HAP-1 (cell line): Measurements from ENCODE around the gene FLOT1.

ENCODE experiments used
- DNase-seq, 2 experiments: peaks; one replicate each; pipeline ENCODE4 v3.0.0-alpha.2; 2016 to 2020; ENCODE audit warnings: low spot score in 2 of 2
- H3K27me3 ChIP-seq: fragments of 250-450 bp; sonication (Bioruptor Pico); 2 replicates; pipeline ENCODE4 v1.5.1; 2020; ENCODE audit warnings: low read depth, mild to moderate bottlenecking, moderate library complexity
- H3K36me3 ChIP-seq: fragments of 250-450 bp; sonication (Bioruptor Pico); replicated peaks from 2 replicates; pipeline ENCODE4 v1.5.1; 2020; ENCODE audit warnings: mild to moderate bottlenecking
- H3K4me1 ChIP-seq: fragments of 250-450 bp; sonication (Bioruptor Pico); 2 replicates; pipeline ENCODE4 v1.5.1; 2020; ENCODE audit warnings: mild to moderate bottlenecking
- H3K4me3 ChIP-seq: fragments of 250-450 bp; sonication (Bioruptor Pico); 2 replicates; pipeline ENCODE4 v1.5.1; 2020; ENCODE audit warnings: mild to moderate bottlenecking, moderate library complexity
- H3K9me3 ChIP-seq: fragments of 250-450 bp; sonication (Bioruptor Pico); 2 replicates; pipeline ENCODE4 v1.5.1; 2020; ENCODE audit warnings: mild to moderate bottlenecking, moderate library complexity
- in situ Hi-C: fragments of 300-500 bp; cut with MboI; formaldehyde crosslinking; loops from 3 replicates; pipeline ENCODE4 v1.14.3; 2020; ENCODE audit warnings: low sequenced_read_pairs, inconsistent platforms, mixed read lengths

FLOT1 gene

DNA sequence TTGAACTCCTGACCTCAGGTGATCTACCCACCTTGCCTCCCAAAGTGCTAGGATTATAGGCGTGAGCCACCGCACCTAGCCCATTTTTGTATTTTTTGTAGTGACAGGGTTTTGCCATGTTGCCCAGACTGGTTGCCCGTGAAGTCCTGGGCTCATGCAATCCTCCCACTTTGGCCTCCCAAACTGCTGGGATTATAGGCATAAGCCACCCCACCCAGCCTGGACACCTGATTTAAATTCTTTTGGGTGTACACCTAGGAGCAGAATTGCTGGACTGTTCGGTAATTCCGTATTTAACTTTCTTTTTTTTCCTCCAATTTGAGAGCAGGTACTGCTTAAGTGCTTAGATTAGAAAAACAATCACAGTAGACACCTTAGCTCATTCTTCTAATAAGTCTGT is 46.1 kb downstream of the FLOT1 start:
- H3K36me3 ChIP-seq = peaks cover 21% of the 10 kb centered on the region
- in situ Hi-C loops = no loop called here
- peaks cover 3% of the 10 kb centered on the region for H3K4me1 ChIP-seq
- H3K9me3 ChIP-seq = no peaks in the 10 kb centered on the region
- H3K4me3 ChIP-seq = no peak overlapping the region
- no peak for DNase-seq
- no peaks in the 10 kb centered on the region for H3K27me3 ChIP-seq

DNA sequence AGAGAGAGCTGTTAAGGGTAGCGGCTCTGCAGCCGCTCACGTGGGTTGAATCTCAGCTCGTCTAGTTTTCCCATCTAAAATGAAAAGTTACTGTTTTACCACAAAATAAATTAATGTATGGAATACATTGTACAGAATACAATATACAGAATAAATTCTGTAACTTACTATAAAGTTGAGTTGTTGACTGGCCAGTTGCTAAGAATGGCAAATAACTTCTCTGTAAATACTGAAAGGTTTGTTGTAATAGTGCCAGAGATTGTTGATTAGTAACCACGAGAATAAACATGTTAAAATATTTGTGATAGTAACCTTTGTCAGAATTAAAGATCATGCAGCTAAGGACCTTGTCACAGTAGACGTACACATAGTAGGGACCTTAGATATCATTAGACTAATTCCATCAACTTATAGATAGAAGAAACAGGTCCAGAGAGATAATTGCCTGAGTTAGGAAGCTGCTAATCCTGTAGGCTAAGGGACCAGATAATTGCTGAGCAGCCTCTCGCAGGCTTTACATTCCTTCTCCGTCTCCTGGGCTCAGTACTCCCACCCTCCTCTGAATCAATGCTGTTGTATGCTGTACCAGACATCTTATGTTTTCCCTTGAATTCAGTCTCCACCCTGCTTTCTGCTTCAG is 51.2 kb downstream of the FLOT1 start:
- Histone ChIP-seq H3K27me3 (no peaks in the 10 kb centered on the region), H3K4me3 (peak overlapping the region; percentile 52), H3K4me1 (peaks cover 24% of the 10 kb centered on the region), H3K36me3 (no peaks in the 10 kb centered on the region; the same call in 1 of the 2 replicates), H3K9me3 (no peaks in the 10 kb centered on the region)
- DNase-seq = no peak
- in situ Hi-C loops = no loop called here

DNA sequence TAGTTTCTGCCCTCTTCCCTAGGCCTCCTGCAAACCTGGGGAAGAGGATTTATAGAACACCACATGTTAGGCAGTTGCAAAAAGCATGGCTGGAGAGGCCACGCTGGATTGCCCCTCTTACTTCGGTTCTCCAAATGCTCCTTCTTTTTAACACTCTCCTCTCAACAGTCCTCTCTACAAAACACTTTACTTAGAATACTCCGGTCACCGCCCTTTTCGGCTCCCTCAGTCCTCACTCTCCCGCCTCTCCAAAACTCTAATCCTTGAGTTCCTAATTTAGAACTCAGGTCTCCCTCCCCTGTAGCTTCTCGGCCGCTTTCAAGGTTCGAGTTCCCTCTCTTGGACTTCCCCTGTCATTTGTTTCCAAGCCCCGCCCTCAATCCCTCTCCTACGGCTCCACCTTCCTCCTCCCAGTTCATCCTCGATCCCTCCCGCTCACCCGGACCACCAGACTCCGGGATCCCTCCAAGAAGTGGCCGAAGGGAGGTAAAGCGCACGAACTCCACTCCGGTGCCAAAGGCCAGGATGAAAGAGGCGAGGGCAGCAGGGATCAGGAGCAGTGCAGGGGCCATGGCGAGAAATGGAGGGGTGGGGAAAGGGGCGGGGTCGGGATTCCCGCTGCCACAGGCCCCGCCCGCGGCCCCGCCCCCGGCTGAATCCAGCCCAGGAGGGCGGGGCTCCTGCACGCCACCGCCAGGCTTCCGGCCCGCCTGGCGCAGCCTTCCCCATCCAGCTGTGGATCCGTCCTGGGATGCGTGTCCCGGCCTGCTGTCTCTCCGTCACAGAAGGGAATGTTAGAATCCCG is 51.9 kb downstream of the FLOT1 start, which contains the start of gene NRM:
TSS of gene NRM (minus strand) at position 582 of the 805 bp plus-strand sequence. CDS start at position 572, 10 bp downstream.
- in situ Hi-C loops = no loop called here
- Histone ChIP-seq H3K4me1 (peaks cover 24% of the 10 kb centered on the region), H3K4me3 (peak within 1 kb of the TSS; percentile 52), H3K27me3 (no peaks in the 10 kb centered on the region), H3K9me3 (no peaks in the 10 kb centered on the region), H3K36me3 (no peaks in the 10 kb centered on the region; the same call in 1 of the 2 replicates)
- DNase-seq = peak; percentile 95 to 96

DNA sequence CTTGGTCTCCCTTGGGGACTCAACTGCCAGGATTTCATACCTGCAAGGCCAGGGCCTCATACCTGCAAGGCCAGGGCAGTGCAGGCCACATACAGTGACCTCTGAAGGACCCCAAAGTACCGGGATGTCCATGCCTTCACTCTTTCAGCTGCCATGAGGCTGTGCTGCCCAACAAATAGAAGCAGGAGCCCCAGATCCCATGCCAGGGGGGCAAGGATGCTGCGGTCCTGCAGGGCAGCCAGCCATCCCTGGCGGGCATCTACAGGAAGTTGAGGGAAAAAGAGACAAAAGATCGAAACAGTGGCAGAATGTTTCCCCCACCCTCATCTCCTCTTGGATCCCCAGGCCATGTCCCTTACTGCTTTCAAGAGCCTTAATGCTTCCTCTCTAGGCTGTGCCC is 52.5 kb downstream of the FLOT1 start:
- H3K4me1 ChIP-seq = peaks cover 30% of the 10 kb centered on the region
- no peaks in the 10 kb centered on the region; the same call in 1 of the 2 replicates for H3K36me3 ChIP-seq
- DNase-seq = no peak
- in situ Hi-C loops = no loop called here
- H3K9me3 ChIP-seq = no peaks in the 10 kb centered on the region
- H3K4me3 ChIP-seq = peak overlapping the region; percentile 52
- no peaks in the 10 kb centered on the region for H3K27me3 ChIP-seq

DNA sequence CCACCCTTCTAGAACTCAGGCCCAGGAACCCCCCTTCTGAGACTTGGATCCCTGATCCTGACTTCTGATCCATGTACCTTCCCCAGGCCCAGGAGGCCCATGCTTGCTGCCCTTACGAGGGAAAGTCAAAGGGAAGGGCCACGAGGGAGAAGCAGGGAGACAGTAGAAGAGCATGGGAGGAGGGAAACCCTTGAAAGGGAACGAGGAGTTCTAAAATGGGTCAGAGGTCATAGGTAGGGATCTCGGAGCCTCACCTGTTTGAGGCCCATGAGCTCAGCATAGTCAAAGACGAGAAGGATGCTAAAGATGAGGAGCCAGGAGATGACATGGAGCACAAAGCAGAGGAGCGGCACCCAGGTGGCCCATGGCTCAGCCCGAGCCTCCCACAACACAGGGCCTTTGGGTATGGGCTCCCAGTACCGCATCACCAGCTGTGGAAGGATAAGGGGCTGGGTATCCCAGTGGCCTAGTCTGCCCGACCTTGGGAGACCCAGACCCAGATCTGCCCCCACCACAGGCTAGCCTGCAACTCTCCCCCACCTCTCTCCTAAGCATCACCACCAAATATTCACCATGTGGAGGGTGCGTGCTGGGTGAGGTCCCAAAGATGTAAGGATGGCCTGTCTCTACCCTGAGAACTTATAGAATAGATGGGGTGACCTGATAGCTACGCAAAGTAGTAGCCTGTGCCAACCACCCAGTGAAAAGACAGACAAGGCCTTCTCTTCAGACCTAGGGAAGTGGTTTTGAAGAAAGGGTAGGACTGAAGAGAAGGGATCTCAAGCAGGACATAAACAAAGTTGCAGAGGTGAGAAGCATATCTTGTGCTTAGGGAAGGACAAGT is 53.2 kb downstream of the FLOT1 start:
- in situ Hi-C loops = no loop called here
- no peaks in the 10 kb centered on the region; the same call in 1 of the 2 replicates for H3K36me3 ChIP-seq
- H3K4me3 ChIP-seq = peak overlapping the region; percentile 52; the same call in 1 of the 2 replicates
- no peak for DNase-seq
- peaks cover 32% of the 10 kb centered on the region for H3K4me1 ChIP-seq
- H3K27me3 ChIP-seq = no peaks in the 10 kb centered on the region
- no peaks in the 10 kb centered on the region for H3K9me3 ChIP-seq

DNA sequence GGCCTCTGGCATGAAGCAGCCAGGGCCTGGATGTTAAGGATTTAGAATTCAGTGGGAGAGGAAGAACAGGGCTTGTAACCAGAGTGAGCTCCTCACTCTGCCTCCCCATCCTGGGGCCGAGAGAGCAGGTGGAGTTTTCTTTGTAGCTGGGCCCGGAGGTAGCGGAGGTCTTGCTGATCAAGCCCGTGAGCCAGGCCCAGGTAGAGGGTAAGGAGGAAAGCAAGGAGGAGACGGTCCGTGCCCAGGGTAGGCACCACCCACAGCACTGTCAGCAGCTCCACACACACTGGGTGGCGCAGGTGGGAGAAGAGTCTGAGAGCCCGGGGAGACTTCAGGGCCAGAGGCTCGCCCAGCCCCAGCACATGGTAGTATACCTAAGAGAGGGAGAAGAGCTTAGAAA is 53.9 kb downstream of the FLOT1 start:
- Histone ChIP-seq H3K4me3 (no peak overlapping the region), H3K27me3 (no peaks in the 10 kb centered on the region), H3K9me3 (no peaks in the 10 kb centered on the region), H3K4me1 (peaks cover 33% of the 10 kb centered on the region), H3K36me3 (no peaks in the 10 kb centered on the region; the same call in 1 of the 2 replicates)
- in situ Hi-C loops = no loop called here
- DNase-seq = no peak

DNA sequence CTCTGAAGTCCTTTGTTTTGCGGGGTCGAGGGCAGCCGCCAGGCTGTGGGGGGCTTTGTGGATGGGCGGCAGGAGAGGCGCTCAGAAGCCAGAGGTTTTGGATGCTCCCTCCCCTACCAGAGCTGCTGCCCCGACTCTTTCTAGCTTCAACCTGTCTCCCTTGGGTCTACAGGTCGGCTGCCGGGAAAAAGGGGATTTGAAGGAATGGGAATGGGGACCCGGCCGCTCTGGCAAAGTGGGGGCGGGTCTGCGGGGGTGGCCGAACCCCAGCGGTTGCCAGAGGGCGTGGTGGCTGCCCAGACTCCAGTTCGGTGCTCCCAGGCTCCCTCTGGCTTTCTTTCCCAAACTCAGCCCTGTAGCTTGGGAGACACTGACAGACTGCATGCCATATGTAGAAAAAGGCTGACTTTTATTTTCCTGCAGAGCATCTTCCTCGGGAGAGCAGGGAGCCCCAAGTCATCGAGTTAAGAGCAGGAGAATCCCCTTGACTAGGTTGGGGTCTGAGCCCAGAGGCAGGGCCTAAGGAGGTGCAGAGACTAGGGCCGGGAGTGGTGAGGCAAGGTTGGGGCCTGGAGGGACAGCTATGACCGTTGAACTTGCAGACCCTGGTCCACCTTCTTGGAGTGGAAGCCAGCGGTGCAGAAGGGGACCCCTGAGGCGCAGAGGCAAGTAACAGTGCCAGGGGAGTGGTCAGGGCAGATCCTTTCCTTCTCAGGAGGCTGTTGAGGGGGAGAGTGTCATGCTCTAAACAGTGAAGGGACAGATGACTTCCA is 54.6 kb downstream of the FLOT1 start:
- DNase-seq = no peak
- Histone ChIP-seq H3K4me1 (peaks cover 40% of the 10 kb centered on the region), H3K36me3 (no peaks in the 10 kb centered on the region; the same call in 1 of the 2 replicates), H3K9me3 (no peaks in the 10 kb centered on the region), H3K27me3 (no peaks in the 10 kb centered on the region), H3K4me3 (peak overlapping the region; percentile 67)
- in situ Hi-C loops = no loop called here

DNA sequence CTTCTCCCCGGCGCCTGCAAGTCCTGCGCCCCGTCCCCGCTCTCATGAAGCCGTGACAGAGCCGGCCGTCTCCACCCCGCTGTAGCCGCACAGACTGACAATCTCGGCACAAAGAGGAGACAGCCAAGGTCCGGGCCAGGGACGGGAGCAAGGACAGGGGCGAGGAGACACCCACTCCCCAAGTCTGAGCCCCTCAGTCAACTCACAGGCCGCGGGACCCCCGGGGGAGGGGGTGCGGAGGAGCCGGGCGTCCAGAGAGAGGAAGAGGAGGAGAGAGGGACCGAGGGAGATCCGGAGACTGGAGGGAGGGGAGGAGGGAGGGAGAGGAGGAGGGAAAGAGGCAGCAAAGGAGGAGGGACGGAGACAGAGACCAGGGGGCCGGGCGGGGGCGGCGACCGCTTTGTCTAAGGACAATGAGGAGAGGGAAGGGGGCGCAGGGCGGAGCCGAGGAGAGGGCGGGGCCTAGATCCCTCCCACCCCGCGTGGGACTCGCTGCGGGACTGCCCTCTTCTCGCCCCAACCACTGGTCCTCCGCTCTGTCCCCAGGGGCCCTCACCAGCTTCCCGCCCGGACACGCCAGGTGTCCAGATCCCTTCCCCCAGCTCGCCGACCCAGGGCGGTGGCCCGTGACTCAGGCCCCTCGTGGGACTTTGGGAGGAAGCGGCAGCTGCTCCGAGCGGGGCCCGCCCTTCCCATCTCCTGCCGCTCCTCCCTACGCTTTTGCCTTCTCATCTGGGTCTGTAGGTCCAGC is 55.4 kb downstream of the FLOT1 start:
- Histone ChIP-seq H3K36me3 (no peaks in the 10 kb centered on the region; the same call in 1 of the 2 replicates), H3K27me3 (no peaks in the 10 kb centered on the region), H3K9me3 (no peaks in the 10 kb centered on the region), H3K4me3 (peak overlapping the region; percentile 67), H3K4me1 (peaks cover 46% of the 10 kb centered on the region)
- in situ Hi-C loops = no loop called here
- DNase-seq = peak; percentile 89 to 97

DNA sequence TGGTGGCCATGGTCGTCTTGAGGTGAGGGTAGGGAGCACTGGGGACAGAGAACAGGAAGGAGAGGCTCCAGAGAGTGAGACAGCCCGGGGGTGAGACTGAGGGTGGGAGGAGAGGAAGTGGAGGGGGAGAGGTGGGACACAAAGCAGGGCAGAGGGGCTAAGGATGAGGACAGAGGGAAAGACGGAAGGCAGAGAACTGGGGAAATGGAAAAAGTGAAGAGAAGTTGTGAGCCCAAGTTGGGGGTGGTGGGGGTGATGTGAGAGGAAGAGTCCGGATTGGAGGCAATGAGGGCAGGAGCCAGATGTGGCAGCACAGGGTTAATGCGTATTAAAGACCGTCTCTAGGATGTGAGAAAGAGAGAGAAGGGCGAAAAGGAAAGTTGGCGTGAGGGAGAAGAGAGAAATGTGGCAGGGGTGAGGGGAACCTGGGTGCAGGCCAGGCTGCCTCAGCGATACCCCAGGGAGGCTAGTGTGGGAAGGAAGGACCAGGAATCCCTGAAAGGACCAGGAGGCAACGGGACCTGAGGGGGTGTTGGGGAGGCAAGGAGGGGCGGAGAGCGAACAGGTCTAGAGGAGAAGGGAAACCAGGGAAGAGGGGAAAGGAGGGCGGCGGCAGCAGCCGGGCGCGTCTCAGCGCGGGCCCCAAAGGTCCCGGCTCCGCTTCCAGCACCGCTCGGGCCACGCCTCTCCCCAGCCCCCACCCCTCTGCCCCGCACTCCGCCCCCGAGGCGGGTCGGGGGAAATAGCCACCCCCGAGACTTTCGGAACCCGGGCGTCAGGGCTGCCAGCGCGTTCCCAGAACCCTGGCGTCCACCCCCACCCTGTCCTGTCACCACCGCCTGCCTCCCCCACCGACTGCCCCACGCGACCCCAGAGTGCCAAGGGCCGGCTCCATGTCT is 56.2 kb downstream of the FLOT1 start, which contains the start of gene PPP1R18:
TSS of gene PPP1R18 (minus strand) at position 637 of the 899 bp plus-strand sequence. CDS start at position 10, 627 bp downstream.
- Histone ChIP-seq H3K27me3 (no peaks in the 10 kb centered on the region), H3K9me3 (no peaks in the 10 kb centered on the region), H3K4me1 (peaks cover 47% of the 10 kb centered on the region), H3K4me3 (peak within 1 kb of the TSS; percentile 67), H3K36me3 (no peaks in the 10 kb centered on the region; the same call in 1 of the 2 replicates)
- in situ Hi-C loops = no loop called here
- DNase-seq = peak; percentile 49 to 80

DNA sequence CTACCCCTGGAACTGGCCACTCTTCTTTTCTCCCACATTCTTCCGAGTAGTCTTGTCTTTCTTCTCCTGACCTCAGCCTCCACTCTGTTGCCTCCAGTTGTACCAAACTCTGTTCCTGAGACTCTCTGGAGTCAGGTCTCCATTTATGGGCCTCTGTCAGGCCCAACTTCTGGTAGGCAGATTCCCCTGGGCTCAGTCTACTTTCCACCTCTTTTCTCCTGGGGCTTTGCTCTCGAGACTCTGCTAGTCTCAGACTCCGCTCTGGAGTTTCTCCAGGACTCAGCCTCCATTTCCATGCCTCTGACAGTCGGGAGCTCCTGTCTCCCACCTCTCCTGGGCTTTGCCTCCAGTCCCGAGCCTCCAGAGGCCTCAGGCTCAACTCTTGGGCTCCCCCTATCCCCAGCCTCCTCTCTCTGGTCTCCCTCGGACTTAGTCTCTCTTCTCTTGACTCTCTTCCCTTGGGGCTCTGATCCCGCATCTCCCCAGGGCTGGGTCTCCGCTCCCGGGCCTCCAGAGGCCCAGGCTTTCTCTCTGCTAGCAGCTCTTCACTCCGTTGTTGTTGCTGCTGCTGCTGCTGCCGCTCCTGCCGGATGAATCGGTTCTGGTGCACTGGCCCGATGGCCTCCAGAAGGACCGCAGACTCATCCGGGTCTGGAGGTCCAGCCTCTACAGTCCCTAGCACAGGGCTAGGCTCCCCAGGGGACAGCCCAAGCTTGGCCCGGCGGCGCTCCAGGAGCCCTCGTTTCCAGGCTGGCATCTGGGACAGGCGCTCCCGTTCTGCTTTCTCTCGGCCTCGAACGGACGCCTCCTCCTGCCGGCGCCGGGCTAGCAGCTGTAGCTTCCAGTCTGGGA is 57.1 kb downstream of the FLOT1 start:
- Histone ChIP-seq H3K27me3 (no peaks in the 10 kb centered on the region), H3K9me3 (no peaks in the 10 kb centered on the region), H3K4me1 (peaks cover 48% of the 10 kb centered on the region), H3K36me3 (peaks cover 3% of the 10 kb centered on the region; the same call in 1 of the 2 replicates), H3K4me3 (peak overlapping the region; percentile 67)
- peak in 1 of 2 experiments; percentile 47 for DNase-seq
- in situ Hi-C loops = no loop called here
